Measurements from ENCODE around the gene COL5A1.

Gene COL5A1

GRCh38 chr9:134753191-134753590, 111.6 kb downstream of the COL5A1 start:
- no peaks in the 10 kb centered on the region for H3K36me3 ChIP-seq (ENCODE audit: insufficient read depth, low read length)
- H3K4me1 ChIP-seq (ENCODE audit: insufficient read depth, low read length): no peaks in the 10 kb centered on the region
- H2AFZ ChIP-seq (ENCODE audit: low read depth, low read length): no peak overlapping the region
- H3K9ac ChIP-seq (ENCODE audit: low read depth, low read length): no peak overlapping the region
- no peaks in the 10 kb centered on the region for H3K27me3 ChIP-seq (ENCODE audit: insufficient read depth, low read length, poor library complexity)
- ATAC-seq (ENCODE audit: insufficient read depth, low read depth) (no peak), DNase-seq (no peak)
- no peak overlapping the region for H3K27ac ChIP-seq (ENCODE audit: low read length)
- peaks cover under 1% of the 10 kb centered on the region for H3K9me3 ChIP-seq (ENCODE audit: insufficient read depth, low read length, severe bottlenecking)
- no peaks in the 10 kb centered on the region for H4K20me1 ChIP-seq (ENCODE audit: insufficient read depth, low read length)
- no peak overlapping the region for H3K4me2 ChIP-seq (ENCODE audit: insufficient read depth, low read length)
- no peaks in the 10 kb centered on the region for H3K79me2 ChIP-seq (ENCODE audit: insufficient read depth, low read length)
- H3K4me3 ChIP-seq (ENCODE audit: low read depth in 1 of 2, low read length in 2 of 2): no peak overlapping the region
- TF ChIP-seq EZH2 (IDR thresholded peaks at IDR 0.05; ENCODE audit: borderline replicate concordance, low read depth, low read length, severe bottlenecking) (no peak), CTCF (IDR thresholded peaks at IDR 0.05; ENCODE audit: borderline replicate concordance, extremely low read depth, low read length, poor library complexity, severe bottlenecking) (no peak)

- H3K27me3 ChIP-seq (ENCODE audit: insufficient read depth, low read length, poor library complexity): no peaks in the 10 kb centered on the region
- ATAC-seq (ENCODE audit: insufficient read depth, low read depth) (no peak), DNase-seq (no peak)
- H3K9ac ChIP-seq (ENCODE audit: low read depth, low read length): no peak overlapping the region
- H3K79me2 ChIP-seq (ENCODE audit: insufficient read depth, low read length): no peaks in the 10 kb centered on the region
- H3K36me3 ChIP-seq (ENCODE audit: insufficient read depth, low read length): no peaks in the 10 kb centered on the region
- no peak overlapping the region for H3K4me3 ChIP-seq (ENCODE audit: low read depth in 1 of 2, low read length in 2 of 2)
- no peak overlapping the region for H3K4me2 ChIP-seq (ENCODE audit: insufficient read depth, low read length)
- TF ChIP-seq EZH2 (IDR thresholded peaks at IDR 0.05; ENCODE audit: borderline replicate concordance, low read depth, low read length, severe bottlenecking) (no peak), CTCF (IDR thresholded peaks at IDR 0.05; ENCODE audit: borderline replicate concordance, extremely low read depth, low read length, poor library complexity, severe bottlenecking) (no peak)
- no peaks in the 10 kb centered on the region for H3K9me3 ChIP-seq (ENCODE audit: insufficient read depth, low read length, severe bottlenecking)
- no peaks in the 10 kb centered on the region for H4K20me1 ChIP-seq (ENCODE audit: insufficient read depth, low read length)
- no peak overlapping the region for H2AFZ ChIP-seq (ENCODE audit: low read depth, low read length)
- no peak overlapping the region for H3K27ac ChIP-seq (ENCODE audit: low read length)
- no peaks in the 10 kb centered on the region for H3K4me1 ChIP-seq (ENCODE audit: insufficient read depth, low read length)
These were observed 113.8 kb downstream of the COL5A1 start for GRCh38 chr9:134755221-134755907.

DNA sequence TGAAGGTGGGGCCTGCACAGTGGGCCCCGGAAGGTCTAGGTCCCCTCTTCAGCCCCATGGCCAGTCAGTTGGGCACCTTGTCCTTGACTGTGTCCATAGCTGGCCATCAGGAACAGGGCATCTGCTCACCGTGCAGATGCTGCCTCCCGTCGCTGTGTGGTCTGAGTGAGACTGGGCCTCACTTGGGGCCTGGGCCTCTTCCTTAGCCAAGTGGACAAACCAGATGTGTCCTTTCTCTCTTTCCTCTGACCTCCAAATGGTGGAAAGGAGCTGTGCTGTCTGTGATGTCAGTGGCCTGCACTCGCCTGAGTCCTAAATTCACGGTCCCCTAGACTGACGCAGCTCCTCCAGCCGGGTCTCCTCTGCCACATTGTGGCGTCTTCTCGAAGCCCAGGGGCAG, 114.5 kb downstream of the COL5A1 start:
- no peak overlapping the region for H2AFZ ChIP-seq (ENCODE audit: low read depth, low read length)
- no peaks in the 10 kb centered on the region for H4K20me1 ChIP-seq (ENCODE audit: insufficient read depth, low read length)
- TF ChIP-seq EZH2 (IDR thresholded peaks at IDR 0.05; ENCODE audit: borderline replicate concordance, low read depth, low read length, severe bottlenecking): no peak
- DNase-seq (no peak), ATAC-seq (ENCODE audit: insufficient read depth, low read depth) (no peak)
- H3K27ac ChIP-seq (ENCODE audit: low read length): no peak overlapping the region
- no peaks in the 10 kb centered on the region for H3K4me1 ChIP-seq (ENCODE audit: insufficient read depth, low read length)
- no peaks in the 10 kb centered on the region for H3K27me3 ChIP-seq (ENCODE audit: insufficient read depth, low read length, poor library complexity)
- H3K36me3 ChIP-seq (ENCODE audit: insufficient read depth, low read length): no peaks in the 10 kb centered on the region
- H3K79me2 ChIP-seq (ENCODE audit: insufficient read depth, low read length): no peaks in the 10 kb centered on the region
- H3K9me3 ChIP-seq (ENCODE audit: insufficient read depth, low read length, severe bottlenecking): peaks cover 6% of the 10 kb centered on the region
- no peak overlapping the region for H3K9ac ChIP-seq (ENCODE audit: low read depth, low read length)
- H3K4me3 ChIP-seq (ENCODE audit: low read depth in 1 of 2, low read length in 2 of 2): no peak overlapping the region
- H3K4me2 ChIP-seq (ENCODE audit: insufficient read depth, low read length): no peak overlapping the region

- Histone ChIP-seq H3K79me2 (ENCODE audit: insufficient read depth, low read length) (no peaks in the 10 kb centered on the region), H3K27ac (ENCODE audit: low read length) (no peak overlapping the region), H2AFZ (ENCODE audit: low read depth, low read length) (no peak overlapping the region), H3K36me3 (ENCODE audit: insufficient read depth, low read length) (no peaks in the 10 kb centered on the region), H4K20me1 (ENCODE audit: insufficient read depth, low read length) (no peaks in the 10 kb centered on the region), H3K27me3 (ENCODE audit: insufficient read depth, low read length, poor library complexity) (no peaks in the 10 kb centered on the region), H3K9ac (ENCODE audit: low read depth, low read length) (no peak overlapping the region), H3K4me1 (ENCODE audit: insufficient read depth, low read length) (no peaks in the 10 kb centered on the region), H3K4me2 (ENCODE audit: insufficient read depth, low read length) (no peak overlapping the region), H3K9me3 (ENCODE audit: insufficient read depth, low read length, severe bottlenecking) (peaks cover 7% of the 10 kb centered on the region), H3K4me3 (ENCODE audit: low read depth in 1 of 2, low read length in 2 of 2) (no peak overlapping the region)
- TF ChIP-seq EZH2 (IDR thresholded peaks at IDR 0.05; ENCODE audit: borderline replicate concordance, low read depth, low read length, severe bottlenecking): no peak
- no peak for TF ChIP-seq CTCF (IDR thresholded peaks at IDR 0.05; ENCODE audit: borderline replicate concordance, extremely low read depth, low read length, poor library complexity, severe bottlenecking)
- no peak for ATAC-seq (ENCODE audit: insufficient read depth, low read depth)
- DNase-seq: no peak
These were observed 115.8 kb downstream of the COL5A1 start for GRCh38 chr9:134757216-134757975.

Measured in DND-41 (cell line).